ENCODE data around the gene RBM45.

The RBM45 gene

GRCh38 chr2:178084273-178084672, 28.0 kb upstream of the RBM45 start:
- DNase-seq (no peak), ATAC-seq (no peak)
- H3K4me1 Mint-ChIP-seq: no peaks in the 10 kb centered on the region
- H3K4me3 Mint-ChIP-seq: no peak overlapping the region
- no peaks in the 10 kb centered on the region for H3K9me3 Mint-ChIP-seq
- no peak overlapping the region for H3K27ac Mint-ChIP-seq
- H3K27me3 Mint-ChIP-seq: peaks cover 7% of the 10 kb centered on the region

GRCh38 chr2:178088774-178089270, 23.4 kb upstream of the RBM45 start:
- no peak for ATAC-seq
- DNase-seq: no peak
- Mint-ChIP-seq H3K27me3 (peaks cover 7% of the 10 kb centered on the region), H3K9me3 (no peaks in the 10 kb centered on the region), H3K4me3 (no peak overlapping the region), H3K4me1 (no peaks in the 10 kb centered on the region), H3K27ac (peak overlapping the region in 1 of 2 donors; percentile 29)

- ATAC-seq (no peak), DNase-seq (no peak)
- Mint-ChIP-seq H3K4me3 (no peak overlapping the region), H3K9me3 (no peaks in the 10 kb centered on the region), H3K27me3 (no peaks in the 10 kb centered on the region), H3K27ac (no peak overlapping the region), H3K4me1 (no peaks in the 10 kb centered on the region)
Observed at GRCh38 chr2:178093471-178093870, 18.8 kb upstream of the RBM45 start.

- Mint-ChIP-seq H3K27me3 (no peaks in the 10 kb centered on the region), H3K9me3 (no peaks in the 10 kb centered on the region), H3K4me3 (no peak overlapping the region), H3K27ac (no peak overlapping the region), H3K4me1 (no peaks in the 10 kb centered on the region)
- ATAC-seq: no peak
- no peak for DNase-seq
Observed at GRCh38 chr2:178101321-178102079, 10.7 kb upstream of the RBM45 start.

- H3K9me3 Mint-ChIP-seq: no peaks in the 10 kb centered on the region
- no peak for DNase-seq
- no peak overlapping the region for H3K27ac Mint-ChIP-seq
- no peak for ATAC-seq
- no peaks in the 10 kb centered on the region for H3K27me3 Mint-ChIP-seq
- peaks cover 6% of the 10 kb centered on the region for H3K4me1 Mint-ChIP-seq
- H3K4me3 Mint-ChIP-seq: no peak overlapping the region
Observed at GRCh38 chr2:178105566-178105965, 6.7 kb upstream of the RBM45 start.

- DNase-seq (no peak), ATAC-seq (no peak)
- peaks cover 6% of the 10 kb centered on the region for H3K4me1 Mint-ChIP-seq
- no peaks in the 10 kb centered on the region for H3K27me3 Mint-ChIP-seq
- no peak overlapping the region for H3K27ac Mint-ChIP-seq
- no peak overlapping the region for H3K4me3 Mint-ChIP-seq
- H3K9me3 Mint-ChIP-seq: no peaks in the 10 kb centered on the region
Observed at GRCh38 chr2:178106053-178106452, 6.2 kb upstream of the RBM45 start.

- no peak for DNase-seq
- no peaks in the 10 kb centered on the region for H3K27me3 Mint-ChIP-seq
- ATAC-seq: no peak
- no peak overlapping the region for H3K27ac Mint-ChIP-seq
- H3K9me3 Mint-ChIP-seq: peaks cover 0 to 7% of the 10 kb centered on the region in 2 donors
- peaks cover 14% of the 10 kb centered on the region for H3K4me1 Mint-ChIP-seq
- H3K4me3 Mint-ChIP-seq: no peak overlapping the region
Observed at GRCh38 chr2:178108176-178108575, 4.1 kb upstream of the RBM45 start.

GRCh38 chr2:178109813-178110212, 2.4 kb upstream of the RBM45 start:
- no peaks in the 10 kb centered on the region for H3K27me3 Mint-ChIP-seq
- peaks cover 0 to 7% of the 10 kb centered on the region in 2 donors for H3K9me3 Mint-ChIP-seq
- no peak overlapping the region for H3K4me3 Mint-ChIP-seq
- no peak overlapping the region for H3K27ac Mint-ChIP-seq
- peaks cover 30% of the 10 kb centered on the region for H3K4me1 Mint-ChIP-seq
- DNase-seq: no peak
- no peak for ATAC-seq

- H3K9me3 Mint-ChIP-seq: peaks cover 0 to 7% of the 10 kb centered on the region in 2 donors
Observed at GRCh38 chr2:178110681-178111080, 1.6 kb upstream of the RBM45 start.

GRCh38 chr2:178111743-178112142, 494 bp upstream of the RBM45 start:
- Mint-ChIP-seq H3K27me3 (no peaks in the 10 kb centered on the region), H3K9me3 (peaks cover 0 to 7% of the 10 kb centered on the region in 2 donors), H3K4me3 (peak overlapping the region in 1 of 2 donors; percentile 94), H3K27ac (peak overlapping the region in 1 of 2 donors; percentile 27), H3K4me1 (peaks cover 38% of the 10 kb centered on the region)
- DNase-seq (no peak), ATAC-seq (peak; percentile 19)

More at GRCh38 chr2:178110681-178111080, 1.6 kb upstream of the RBM45 start:
- no peak overlapping the region for H3K27ac Mint-ChIP-seq
- H3K27me3 Mint-ChIP-seq: no peaks in the 10 kb centered on the region
- ATAC-seq: no peak
- H3K4me1 Mint-ChIP-seq: peaks cover 38% of the 10 kb centered on the region
- H3K4me3 Mint-ChIP-seq: no peak overlapping the region
- DNase-seq: no peak

- H3K4me3 Mint-ChIP-seq: peak overlapping the region; percentile 30 to 48
- H3K4me1 Mint-ChIP-seq: peaks cover 38% of the 10 kb centered on the region
- DNase-seq: no peak
- ATAC-seq: no peak
- H3K27ac Mint-ChIP-seq: no peak overlapping the region
- no peaks in the 10 kb centered on the region for H3K27me3 Mint-ChIP-seq
- peaks cover 0 to 7% of the 10 kb centered on the region in 2 donors for H3K9me3 Mint-ChIP-seq
Observed at GRCh38 chr2:178114462-178114861, 2.2 kb downstream of the RBM45 start.

GRCh38 chr2:178115271-178115670, 3.0 kb downstream of the RBM45 start:
- no peaks in the 10 kb centered on the region for H3K27me3 Mint-ChIP-seq
- H3K4me1 Mint-ChIP-seq: peaks cover 32% of the 10 kb centered on the region
- no peak overlapping the region for H3K27ac Mint-ChIP-seq

GRCh38 chr2:178117725-178118124, 5.5 kb downstream of the RBM45 start:
- Mint-ChIP-seq H3K4me1 (peaks cover 23% of the 10 kb centered on the region), H3K27ac (no peak overlapping the region), H3K4me3 (no peak overlapping the region), H3K27me3 (no peaks in the 10 kb centered on the region), H3K9me3 (no peaks in the 10 kb centered on the region)
- ATAC-seq: no peak
- DNase-seq: no peak

More at GRCh38 chr2:178115271-178115670, 3.0 kb downstream of the RBM45 start:
- H3K4me3 Mint-ChIP-seq: no peak overlapping the region
- ATAC-seq (no peak), DNase-seq (no peak)
- H3K9me3 Mint-ChIP-seq: peaks cover 0 to 7% of the 10 kb centered on the region in 2 donors

- no peak overlapping the region for H3K4me3 Mint-ChIP-seq
- peaks cover 12% of the 10 kb centered on the region for H3K4me1 Mint-ChIP-seq
- DNase-seq (no peak), ATAC-seq (no peak)
- H3K27ac Mint-ChIP-seq: no peak overlapping the region
- H3K9me3 Mint-ChIP-seq: no peaks in the 10 kb centered on the region
- H3K27me3 Mint-ChIP-seq: no peaks in the 10 kb centered on the region
Observed at GRCh38 chr2:178119179-178119922, 7.1 kb downstream of the RBM45 start.

GRCh38 chr2:178123163-178123562, 10.9 kb downstream of the RBM45 start:
- Mint-ChIP-seq H3K9me3 (no peaks in the 10 kb centered on the region), H3K4me1 (no peaks in the 10 kb centered on the region), H3K4me3 (no peak overlapping the region), H3K27ac (peak overlapping the region in 1 of 2 donors; percentile 40), H3K27me3 (no peaks in the 10 kb centered on the region)
- no peak for ATAC-seq
- no peak for DNase-seq

GRCh38 chr2:178125125-178125524, 12.9 kb downstream of the RBM45 start:
- Mint-ChIP-seq H3K27me3 (no peaks in the 10 kb centered on the region), H3K27ac (no peak overlapping the region), H3K9me3 (no peaks in the 10 kb centered on the region), H3K4me1 (no peaks in the 10 kb centered on the region), H3K4me3 (no peak overlapping the region)
- DNase-seq (no peak), ATAC-seq (no peak)
